SK-N-SH treated with all-trans-retinoic acid at 6 μM for 48 hours (cell line): ENCODE measurements around the gene GRM4.

ENCODE experiments used
- ARNTL ChIP-seq: fragments of 450-650 bp; formaldehyde crosslinking; IDR thresholded peaks from 2 replicates; pipeline ENCODE4 v1.5.0; 2020; ENCODE audit warnings: low read depth, mild to moderate bottlenecking, moderate library complexity, borderline replicate concordance
- BACH2 ChIP-seq: fragments of 250-450 bp; sonication (Bioruptor Pico); IDR thresholded peaks from 2 replicates; pipeline ENCODE4 v1.9.0; 2021; ENCODE audit warnings: mild to moderate bottlenecking, borderline replicate concordance
- GLIS3 ChIP-seq: fragments of 250-450 bp; sonication (Bioruptor Pico); IDR thresholded peaks from 2 replicates; pipeline ENCODE4 v1.5.0; 2020; ENCODE audit warnings: mild to moderate bottlenecking, moderate library complexity
- RARB ChIP-seq: fragments of 250-450 bp; sonication (Bioruptor Pico); IDR thresholded peaks from 2 replicates; pipeline ENCODE4 v1.8.0; 2021; ENCODE audit warnings: mild to moderate bottlenecking, moderate library complexity
- SNAI2 ChIP-seq: fragments of 250-450 bp; sonication (Bioruptor Pico); IDR thresholded peaks from 2 replicates; pipeline ENCODE4 v1.5.0; 2020; ENCODE audit warnings: mild to moderate bottlenecking, moderate library complexity
- TCF4 ChIP-seq: fragments of 250-450 bp; sonication (Bioruptor Pico); IDR thresholded peaks from 2 replicates; pipeline ENCODE4 v1.8.0; 2021; ENCODE audit warnings: mild to moderate bottlenecking, moderate library complexity, borderline replicate concordance
- TOX ChIP-seq: fragments of 250-450 bp; sonication (Bioruptor Pico); IDR thresholded peaks from 2 replicates; pipeline ENCODE4 v1.8.0; 2021; ENCODE audit warnings: mild to moderate bottlenecking, moderate library complexity, borderline replicate concordance
- TF ChIP-seq, protein P1 (sequence below): fragments of 250-450 bp; sonication (Bioruptor Pico); IDR thresholded peaks from 2 replicates; pipeline ENCODE4 v1.8.0; 2020; ENCODE audit warnings: mild to moderate bottlenecking, moderate library complexity, borderline replicate concordance

DNA sequence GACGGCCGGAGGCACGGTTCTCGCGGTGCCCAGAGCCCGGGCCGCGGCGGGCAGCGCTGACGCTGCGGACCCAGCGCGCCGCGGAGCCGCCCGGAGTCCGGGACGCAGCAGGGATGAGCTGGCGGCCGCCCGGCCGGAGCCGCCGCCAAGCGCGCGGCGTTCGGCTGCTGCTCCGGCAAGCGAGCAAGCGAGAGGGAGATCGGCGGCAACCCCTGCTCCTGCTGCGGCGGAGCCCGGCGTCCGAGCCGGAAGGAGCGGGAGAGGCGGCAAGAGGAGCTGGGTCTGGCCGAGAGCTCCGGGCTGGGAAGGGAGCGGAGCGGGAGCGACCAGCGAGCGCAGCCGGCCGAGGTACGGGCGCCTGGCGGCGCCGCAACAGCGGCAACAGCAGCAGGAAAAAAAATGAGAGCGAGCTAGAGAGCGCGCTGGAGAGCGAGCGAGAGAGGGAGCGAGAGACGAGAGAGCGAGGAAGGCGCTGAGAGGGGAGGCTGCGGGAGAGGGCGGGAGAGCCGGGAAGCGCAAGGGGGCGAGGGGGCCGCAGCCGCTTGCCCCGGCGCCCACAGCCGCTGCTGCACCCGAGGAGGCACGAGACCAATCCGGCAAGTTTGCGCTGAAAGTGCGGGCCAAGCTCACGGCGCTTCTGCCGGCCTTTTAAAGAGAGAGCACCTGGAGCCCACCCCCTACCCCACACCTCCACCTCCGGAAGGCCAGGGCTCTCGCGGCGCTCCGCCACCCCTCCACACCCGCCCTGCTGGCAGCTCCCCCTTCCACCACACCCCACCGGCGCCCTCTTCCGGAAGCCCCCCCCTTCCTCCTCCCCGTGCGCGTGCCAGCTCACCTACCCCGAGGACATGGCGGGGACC lies 496 bp downstream of the GRM4 start:
- TF ChIP-seq SNAI2 (CRISPR knock-in tag): no peak
- TF ChIP-seq ARNTL: no peak
- TF ChIP-seq TCF4 (CRISPR knock-in tag): no peak
- TF ChIP-seq, protein P1, sequence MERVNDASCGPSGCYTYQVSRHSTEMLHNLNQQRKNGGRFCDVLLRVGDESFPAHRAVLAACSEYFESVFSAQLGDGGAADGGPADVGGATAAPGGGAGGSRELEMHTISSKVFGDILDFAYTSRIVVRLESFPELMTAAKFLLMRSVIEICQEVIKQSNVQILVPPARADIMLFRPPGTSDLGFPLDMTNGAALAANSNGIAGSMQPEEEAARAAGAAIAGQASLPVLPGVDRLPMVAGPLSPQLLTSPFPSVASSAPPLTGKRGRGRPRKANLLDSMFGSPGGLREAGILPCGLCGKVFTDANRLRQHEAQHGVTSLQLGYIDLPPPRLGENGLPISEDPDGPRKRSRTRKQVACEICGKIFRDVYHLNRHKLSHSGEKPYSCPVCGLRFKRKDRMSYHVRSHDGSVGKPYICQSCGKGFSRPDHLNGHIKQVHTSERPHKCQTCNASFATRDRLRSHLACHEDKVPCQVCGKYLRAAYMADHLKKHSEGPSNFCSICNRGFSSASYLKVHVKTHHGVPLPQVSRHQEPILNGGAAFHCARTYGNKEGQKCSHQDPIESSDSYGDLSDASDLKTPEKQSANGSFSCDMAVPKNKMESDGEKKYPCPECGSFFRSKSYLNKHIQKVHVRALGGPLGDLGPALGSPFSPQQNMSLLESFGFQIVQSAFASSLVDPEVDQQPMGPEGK (CRISPR knock-in tag): no peak
- no peak for TF ChIP-seq TOX (CRISPR knock-in tag)
- no peak for TF ChIP-seq RARB (CRISPR knock-in tag)
- no peak for TF ChIP-seq GLIS3 (CRISPR knock-in tag)
- no peak for TF ChIP-seq BACH2 (CRISPR knock-in tag)
